ENCODE measurements around the gene SORCS2. TPM values are rescaled to one million over a fixed set of nuclear protein-coding genes. Genes with fewer than 3 reads are reported as not detected.

The SORCS2 gene
- total and polyA plus RNA-seq, 2 donors (not counting 1 experiment from before 2014, with no cell fraction given), result not detected

GRCh38 chr4:7759216-7759615 lies 566.9 kb downstream of the SORCS2 start:
- POLR2A ChIA-PET, result no interaction called here
- TF ChIP-seq EZH2 (IDR thresholded peaks at IDR 0.05; ENCODE audit: borderline replicate concordance, insufficient read depth, low read depth, low read length, poor library complexity, severe bottlenecking) (no peak), CTCF (IDR thresholded peaks at IDR 0.05) (no peak)
- H3K4me1 ChIP-seq (ENCODE audit: control insufficient read depth in 2 of 2, insufficient read depth in 2 of 2, low read length in 2 of 2), result no peaks in the 10 kb centered on the region
- CTCF ChIA-PET, result interaction anchor here (1.0 kb wide), 1 partner anchor 8 kb away, joined by 3 read pairs; no protein-coding TSS in a partner anchor
- H3K9ac ChIP-seq (ENCODE audit: low read length), result no peak overlapping the region
- H3K4me1 Mint-ChIP-seq, result peaks cover 4% of the 10 kb centered on the region
- H3K27ac Mint-ChIP-seq, result no peak overlapping the region
- H3K27me3 Mint-ChIP-seq, result peaks cover under 1% of the 10 kb centered on the region
- no peaks in the 10 kb centered on the region for H3K79me2 ChIP-seq (ENCODE audit: control insufficient read depth, insufficient read depth, low read length)
- no peak overlapping the region for H3K27ac ChIP-seq (ENCODE audit: low read length in 2 of 2)
- H3K36me3 ChIP-seq (replicated peaks in 1 of 2; ENCODE audit: control extremely low read depth in 1 of 2, control insufficient read depth in 1 of 2, extremely low read depth in 1 of 2, insufficient read depth in 2 of 2, low read length in 1 of 2), result no peaks in the 10 kb centered on the region
- no peaks in the 10 kb centered on the region for H3K9me3 Mint-ChIP-seq (ENCODE audit: insufficient read depth)
- H3K4me3 Mint-ChIP-seq, result peak overlapping the region; percentile 54
- intact Hi-C loops (cut with micrococcal nuclease), result no loop called here
- no peak for ATAC-seq (ENCODE audit: low read depth)
- 66% methylated on average over 9 of the region's 12 CpGs for WGBS (ENCODE audit: insufficient coverage)
- no peak for DNase-seq
- peaks cover 0 to 4% (median 0%) of the 10 kb centered on the region in 3 donors for H3K9me3 ChIP-seq (ENCODE audit: control extremely low read depth in 1 of 3, control insufficient read depth in 2 of 3, insufficient read depth in 1 of 3, low read length in 2 of 3)
- H2AFZ ChIP-seq (ENCODE audit: insufficient read depth, low read depth, low read length, poor library complexity, severe bottlenecking), result no peak overlapping the region
- no peak overlapping the region for H3K4me2 ChIP-seq (replicated peaks; ENCODE audit: low read depth, low read length, poor library complexity, severe bottlenecking)
- no peaks in the 10 kb centered on the region for H4K20me1 ChIP-seq (ENCODE audit: control insufficient read depth, insufficient read depth, low read length, poor library complexity, severe bottlenecking)
- no peaks in the 10 kb centered on the region for H3K27me3 ChIP-seq (replicated peaks in 1 of 4; ENCODE audit: control extremely low read depth in 1 of 4, control insufficient read depth in 3 of 4, insufficient read depth in 4 of 4, low read length in 3 of 4)
- H3K4me3 ChIP-seq (ENCODE audit: control extremely low read depth in 1 of 5, extremely low read depth in 1 of 5, insufficient read depth in 1 of 5, low read depth in 2 of 5, low read length in 4 of 5), result no peak overlapping the region

GRCh38 chr4:7759635-7760034 lies 567.3 kb downstream of the SORCS2 start:
- peaks cover 0 to 2% (median 0%) of the 10 kb centered on the region in 3 donors for H3K9me3 ChIP-seq (ENCODE audit: control extremely low read depth in 1 of 3, control insufficient read depth in 2 of 3, insufficient read depth in 1 of 3, low read length in 2 of 3)
- no peaks in the 10 kb centered on the region for H3K79me2 ChIP-seq (ENCODE audit: control insufficient read depth, insufficient read depth, low read length)
- ChIA-PET CTCF (interaction anchor here (1.0 kb wide), 1 partner anchor 9 kb away, joined by 3 read pairs; no protein-coding TSS in a partner anchor), POLR2A (no interaction called here)
- WGBS (ENCODE audit: insufficient coverage), result 95% methylated on average over 6 of the region's 7 CpGs
- H3K4me1 ChIP-seq (ENCODE audit: control insufficient read depth in 2 of 2, insufficient read depth in 2 of 2, low read length in 2 of 2), result no peaks in the 10 kb centered on the region
- no peaks in the 10 kb centered on the region for H4K20me1 ChIP-seq (ENCODE audit: control insufficient read depth, insufficient read depth, low read length, poor library complexity, severe bottlenecking)
- TF ChIP-seq EZH2 (IDR thresholded peaks at IDR 0.05; ENCODE audit: borderline replicate concordance, insufficient read depth, low read depth, low read length, poor library complexity, severe bottlenecking), result no peak
- Mint-ChIP-seq H3K27ac (no peak overlapping the region), H3K4me3 (peak overlapping the region; percentile 54), H3K27me3 (no peaks in the 10 kb centered on the region), H3K4me1 (peaks cover 4% of the 10 kb centered on the region), H3K9me3 (ENCODE audit: insufficient read depth) (no peaks in the 10 kb centered on the region)
- intact Hi-C loops (cut with micrococcal nuclease), result no loop called here
- no peak for ATAC-seq (ENCODE audit: low read depth)
- no peak overlapping the region for H3K4me3 ChIP-seq (ENCODE audit: control extremely low read depth in 1 of 5, extremely low read depth in 1 of 5, insufficient read depth in 1 of 5, low read depth in 2 of 5, low read length in 4 of 5)
- H3K9ac ChIP-seq (ENCODE audit: low read length), result no peak overlapping the region
- no peaks in the 10 kb centered on the region for H3K36me3 ChIP-seq (replicated peaks in 1 of 2; ENCODE audit: control extremely low read depth in 1 of 2, control insufficient read depth in 1 of 2, extremely low read depth in 1 of 2, insufficient read depth in 2 of 2, low read length in 1 of 2)
- H3K27ac ChIP-seq (ENCODE audit: low read length in 2 of 2), result no peak overlapping the region
- DNase-seq, result no peak
- no peak overlapping the region for H3K4me2 ChIP-seq (replicated peaks; ENCODE audit: low read depth, low read length, poor library complexity, severe bottlenecking)
- H2AFZ ChIP-seq (ENCODE audit: insufficient read depth, low read depth, low read length, poor library complexity, severe bottlenecking), result no peak overlapping the region
- no peaks in the 10 kb centered on the region for H3K27me3 ChIP-seq (replicated peaks in 1 of 4; ENCODE audit: control extremely low read depth in 1 of 4, control insufficient read depth in 3 of 4, insufficient read depth in 4 of 4, low read length in 3 of 4)
